Fibroblast of mammary gland (primary cell): ENCODE data around the gene SATB1.

Experiments used
- DNase-seq: peaks from one replicate; pipeline ENCODE4 v3.0.0-alpha.2; 2010; ENCODE audit warnings: low read depth
- H3K4me3 ChIP-seq: 2 replicates; pipeline ENCODE4 v1.5.1; 2011; ENCODE audit warnings: low read depth, mild to moderate bottlenecking, low read length, moderate library complexity; ENCODE audit not compliant: control insufficient read depth
- TF ChIP-seq, protein P1 (sequence below): conservative IDR thresholded peaks from 2 replicates; pipeline ENCODE4 v1.5.1; 2011; ENCODE audit warnings: low read depth, low read length, inconsistent platforms; ENCODE audit not compliant: control insufficient read depth, insufficient read depth

The SATB1 gene

DNA sequence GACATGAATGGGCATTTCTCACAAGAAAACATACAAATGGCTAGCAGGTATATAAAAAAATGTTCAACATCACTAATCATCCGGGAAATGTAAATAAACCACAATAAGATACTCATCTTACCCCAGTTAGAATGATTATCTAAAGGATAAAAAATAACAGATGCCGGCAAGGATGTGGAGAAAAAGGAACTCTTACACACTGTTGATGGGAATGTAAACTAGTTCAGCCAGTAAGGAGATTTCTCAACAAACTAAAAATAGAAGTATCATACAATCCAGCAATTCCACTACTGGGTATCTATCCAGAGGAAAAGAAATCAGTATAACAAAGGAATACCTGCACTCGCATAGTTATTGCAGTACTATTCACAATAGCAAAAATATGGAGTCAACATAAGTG lies 124.2 kb downstream of the SATB1 start:
- DNase-seq: no peak
- TF ChIP-seq, protein P1, sequence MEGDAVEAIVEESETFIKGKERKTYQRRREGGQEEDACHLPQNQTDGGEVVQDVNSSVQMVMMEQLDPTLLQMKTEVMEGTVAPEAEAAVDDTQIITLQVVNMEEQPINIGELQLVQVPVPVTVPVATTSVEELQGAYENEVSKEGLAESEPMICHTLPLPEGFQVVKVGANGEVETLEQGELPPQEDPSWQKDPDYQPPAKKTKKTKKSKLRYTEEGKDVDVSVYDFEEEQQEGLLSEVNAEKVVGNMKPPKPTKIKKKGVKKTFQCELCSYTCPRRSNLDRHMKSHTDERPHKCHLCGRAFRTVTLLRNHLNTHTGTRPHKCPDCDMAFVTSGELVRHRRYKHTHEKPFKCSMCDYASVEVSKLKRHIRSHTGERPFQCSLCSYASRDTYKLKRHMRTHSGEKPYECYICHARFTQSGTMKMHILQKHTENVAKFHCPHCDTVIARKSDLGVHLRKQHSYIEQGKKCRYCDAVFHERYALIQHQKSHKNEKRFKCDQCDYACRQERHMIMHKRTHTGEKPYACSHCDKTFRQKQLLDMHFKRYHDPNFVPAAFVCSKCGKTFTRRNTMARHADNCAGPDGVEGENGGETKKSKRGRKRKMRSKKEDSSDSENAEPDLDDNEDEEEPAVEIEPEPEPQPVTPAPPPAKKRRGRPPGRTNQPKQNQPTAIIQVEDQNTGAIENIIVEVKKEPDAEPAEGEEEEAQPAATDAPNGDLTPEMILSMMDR: no peak
- no peak overlapping the region for H3K4me3 ChIP-seq

DNA sequence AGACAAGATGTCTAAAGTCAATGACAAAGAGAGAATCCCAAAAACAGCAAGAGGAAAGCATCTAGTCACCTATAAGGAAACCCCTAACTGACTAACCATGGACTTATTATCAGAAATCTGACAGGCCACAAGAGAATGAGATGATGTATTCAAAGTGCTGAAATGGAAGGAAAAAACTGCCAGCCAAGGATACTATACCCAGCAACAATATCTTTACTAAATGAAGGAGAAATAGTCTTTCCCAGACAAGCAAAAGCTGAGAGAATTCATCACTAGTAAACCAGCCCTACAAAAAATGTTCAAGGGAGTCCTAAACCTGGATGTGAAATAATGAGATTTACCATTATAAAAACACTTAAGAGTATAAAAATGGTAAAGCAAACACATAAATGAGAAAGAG lies 128.0 kb downstream of the SATB1 start:
- no peak overlapping the region for H3K4me3 ChIP-seq
- TF ChIP-seq, protein P1: no peak
- no peak for DNase-seq
